ENCODE results near the gene IPO8. TPM values are rescaled to one million over a fixed set of nuclear protein-coding genes. Genes with fewer than 3 reads are reported as not detected.

Gene IPO8
- total RNA-seq: 10 to 100 TPM; 27.7 to 51.5 (median 38.9) TPM

DNA sequence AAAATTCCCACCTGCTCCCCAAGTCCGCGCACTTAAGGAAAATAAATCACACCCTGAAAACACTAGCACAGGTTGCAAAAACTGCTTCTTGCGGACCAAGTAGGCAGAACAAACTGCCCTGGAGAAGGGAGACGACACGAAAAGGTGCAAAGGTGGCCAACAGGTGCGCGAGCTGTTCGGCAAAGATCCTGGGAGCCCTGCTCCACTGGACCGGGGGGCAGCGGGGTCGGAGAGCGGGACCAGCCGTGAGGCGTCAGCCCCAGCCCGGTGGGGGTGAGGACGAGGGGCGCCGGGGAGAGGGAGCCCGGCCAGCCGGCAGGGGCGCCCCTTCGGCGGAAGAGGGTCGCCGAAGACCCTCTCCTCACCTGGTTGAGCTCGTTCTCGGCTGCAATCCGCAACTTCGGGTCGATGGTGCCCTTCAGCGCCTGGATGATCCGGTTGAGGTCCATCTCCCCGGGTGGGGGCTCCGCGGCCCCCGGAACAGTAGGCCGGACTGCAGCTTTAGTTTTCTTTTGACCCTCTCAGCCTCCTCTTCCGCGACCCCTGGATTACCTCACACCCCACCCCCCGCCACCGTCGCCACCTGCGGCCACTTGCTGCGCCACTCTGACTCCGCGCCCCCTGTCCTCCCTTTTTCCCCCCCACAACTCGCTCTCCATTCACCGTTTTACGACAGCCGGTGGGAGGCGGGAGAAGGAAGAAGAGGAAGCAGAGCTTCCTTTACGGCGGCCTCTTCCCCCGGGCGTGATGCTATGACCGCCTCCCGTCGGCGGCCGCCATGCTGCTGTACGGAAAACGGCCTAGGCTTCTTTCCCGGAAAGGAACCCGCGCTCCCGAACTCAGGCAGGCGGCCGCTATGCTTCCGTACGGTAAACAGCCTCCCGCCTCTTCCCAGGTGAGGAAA is at the start of gene IPO8:
TSS of gene IPO8 (minus strand) at position 671 of the 904 bp plus-strand sequence. CDS start at position 449, 222 bp downstream.
- TF ChIP-seq, protein P1, sequence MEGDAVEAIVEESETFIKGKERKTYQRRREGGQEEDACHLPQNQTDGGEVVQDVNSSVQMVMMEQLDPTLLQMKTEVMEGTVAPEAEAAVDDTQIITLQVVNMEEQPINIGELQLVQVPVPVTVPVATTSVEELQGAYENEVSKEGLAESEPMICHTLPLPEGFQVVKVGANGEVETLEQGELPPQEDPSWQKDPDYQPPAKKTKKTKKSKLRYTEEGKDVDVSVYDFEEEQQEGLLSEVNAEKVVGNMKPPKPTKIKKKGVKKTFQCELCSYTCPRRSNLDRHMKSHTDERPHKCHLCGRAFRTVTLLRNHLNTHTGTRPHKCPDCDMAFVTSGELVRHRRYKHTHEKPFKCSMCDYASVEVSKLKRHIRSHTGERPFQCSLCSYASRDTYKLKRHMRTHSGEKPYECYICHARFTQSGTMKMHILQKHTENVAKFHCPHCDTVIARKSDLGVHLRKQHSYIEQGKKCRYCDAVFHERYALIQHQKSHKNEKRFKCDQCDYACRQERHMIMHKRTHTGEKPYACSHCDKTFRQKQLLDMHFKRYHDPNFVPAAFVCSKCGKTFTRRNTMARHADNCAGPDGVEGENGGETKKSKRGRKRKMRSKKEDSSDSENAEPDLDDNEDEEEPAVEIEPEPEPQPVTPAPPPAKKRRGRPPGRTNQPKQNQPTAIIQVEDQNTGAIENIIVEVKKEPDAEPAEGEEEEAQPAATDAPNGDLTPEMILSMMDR (IDR thresholded peaks at IDR 0.05; ENCODE audit: low read depth): no peak

DNA sequence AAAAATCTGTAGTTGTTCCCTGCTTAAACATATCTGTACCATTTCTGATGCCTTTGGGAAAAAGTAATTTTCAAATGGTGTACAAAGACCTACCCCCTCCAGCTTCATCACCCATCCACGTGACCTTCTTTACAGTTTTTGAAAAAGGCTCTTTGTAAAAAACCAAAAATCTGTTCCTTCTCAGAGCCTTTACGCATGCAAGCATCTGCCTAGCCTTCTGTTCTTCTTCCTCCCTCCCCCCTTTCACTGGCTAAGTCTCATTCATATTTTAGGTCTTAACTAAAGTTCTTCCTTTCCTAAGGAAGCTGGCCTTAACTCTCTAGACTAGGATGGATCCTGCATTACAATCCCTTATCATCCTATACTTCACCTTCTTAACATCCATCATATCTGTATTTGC is 48.7 kb upstream of the IPO8 start:
- TF ChIP-seq, protein P1 (IDR thresholded peaks at IDR 0.05; ENCODE audit: low read depth): no peak

DNA sequence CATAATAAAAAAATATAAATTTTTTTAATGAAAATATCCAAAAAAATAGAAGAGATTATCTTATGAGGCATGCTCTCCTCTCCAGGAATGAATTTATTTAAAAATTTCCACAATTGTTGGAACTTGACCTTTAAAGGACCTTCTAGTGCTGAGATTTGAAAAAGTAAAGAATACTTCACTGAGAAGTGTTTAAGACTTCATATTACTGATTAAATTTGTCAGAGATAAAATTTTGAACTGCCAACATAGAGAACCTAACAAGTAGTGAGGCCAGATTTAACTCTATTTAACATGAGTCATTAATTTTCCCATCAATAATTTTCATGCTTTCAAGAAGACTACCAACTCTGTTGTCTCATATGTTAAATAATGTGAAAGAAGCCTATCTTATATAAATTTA is 44.6 kb upstream of the IPO8 start:
- TF ChIP-seq, protein P1 (IDR thresholded peaks at IDR 0.05; ENCODE audit: low read depth): no peak

DNA sequence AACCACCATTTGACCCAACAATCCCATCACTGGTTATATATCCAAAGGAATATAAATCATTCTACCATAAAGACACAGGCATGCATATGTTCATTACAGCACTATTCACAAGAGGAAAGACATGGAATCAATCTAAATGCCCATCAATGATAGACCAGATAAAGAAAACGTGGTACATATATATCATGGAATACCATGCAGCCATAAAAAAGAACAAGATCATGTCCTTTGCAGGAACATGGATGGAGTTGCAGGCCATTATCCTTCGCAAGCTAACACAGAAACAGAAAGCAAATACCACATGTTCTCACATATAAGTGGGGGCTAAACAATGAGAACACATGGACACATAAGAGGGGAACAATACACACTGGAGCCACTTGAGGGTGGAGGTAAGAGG is 43.4 kb upstream of the IPO8 start:
- TF ChIP-seq, protein P1 (IDR thresholded peaks at IDR 0.05; ENCODE audit: low read depth): no peak

DNA sequence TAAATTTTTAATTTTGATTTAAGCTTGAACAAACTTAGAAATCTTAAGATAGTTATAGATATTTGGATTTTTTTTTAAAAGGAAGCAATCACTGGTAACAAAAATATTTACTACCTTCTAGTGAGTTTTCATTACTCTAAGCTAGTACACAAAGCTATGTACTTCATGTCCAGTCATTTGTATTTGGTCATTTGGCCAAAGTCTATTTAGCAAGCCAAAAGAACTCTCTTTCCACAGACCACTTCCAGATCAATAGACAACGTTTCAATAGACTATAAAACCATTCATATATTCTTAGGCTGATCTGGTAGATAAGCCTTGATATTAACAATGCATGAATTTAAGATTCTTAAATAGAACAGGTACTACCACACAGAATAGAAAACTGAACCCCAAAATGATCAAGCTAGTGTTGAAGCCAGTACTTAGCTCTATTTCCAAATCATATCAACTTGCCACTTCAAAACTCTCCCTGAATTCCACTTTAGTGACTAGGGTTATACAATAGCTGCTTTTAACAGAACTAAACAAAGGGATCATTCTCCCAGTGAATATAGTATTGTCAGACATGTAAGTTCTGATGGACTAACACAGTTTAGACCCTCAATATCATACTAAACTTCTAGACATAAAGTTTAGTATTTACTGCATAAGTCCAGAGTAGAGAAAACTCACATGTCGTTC is 37.4 kb upstream of the IPO8 start:
- TF ChIP-seq, protein P1 (IDR thresholded peaks at IDR 0.05; ENCODE audit: low read depth): no peak

DNA sequence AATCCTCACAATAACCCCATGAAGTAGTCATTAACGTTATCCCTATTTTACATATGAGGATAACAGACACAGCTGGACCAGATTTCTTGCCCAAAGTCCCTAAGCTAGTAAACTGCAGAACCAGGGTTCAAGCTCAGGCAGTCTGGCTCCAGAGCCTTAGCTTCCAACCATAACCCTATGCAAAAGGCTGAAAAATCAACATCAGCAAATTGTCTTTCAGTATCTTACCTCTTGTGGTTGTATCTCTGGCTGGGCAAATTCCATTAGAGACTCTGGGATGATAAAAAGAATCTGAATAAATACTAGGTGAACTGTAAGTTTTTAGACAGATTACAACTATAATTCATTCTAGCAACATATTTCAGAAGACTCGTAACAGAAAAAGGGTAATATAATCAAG is 34.3 kb upstream of the IPO8 start:
- TF ChIP-seq, protein P1 (IDR thresholded peaks at IDR 0.05; ENCODE audit: low read depth): no peak

DNA sequence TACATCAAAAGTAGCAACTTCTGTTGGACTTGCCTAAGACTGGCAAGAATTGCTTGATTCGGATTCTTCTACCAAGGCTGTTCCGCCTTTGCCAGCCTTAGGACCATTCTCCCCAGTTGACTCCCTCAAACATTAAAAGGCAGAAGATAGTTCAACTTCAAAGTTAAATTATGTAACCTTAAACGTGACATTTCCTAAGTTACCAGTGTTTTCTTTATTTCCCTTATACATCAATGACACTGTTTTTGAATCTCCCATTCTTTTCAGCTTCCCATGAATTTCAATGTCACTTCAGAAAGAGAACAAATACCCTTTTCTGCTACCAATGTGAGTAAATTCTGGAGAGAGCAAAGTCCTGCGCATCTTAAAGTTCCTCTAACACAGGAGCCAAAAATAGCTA is 33.9 kb upstream of the IPO8 start:
- TF ChIP-seq, protein P1 (IDR thresholded peaks at IDR 0.05; ENCODE audit: low read depth): no peak
